Upper lobe of left lung (tissue), 6 donors: ENCODE data around the gene SMOC1. TPM values are rescaled to one million over a fixed set of nuclear protein-coding genes. Genes with fewer than 3 reads are reported as not detected.

Experiments used
- ATAC-seq, 2 donors: fragments of 200-7000 bp; cut with Tn5 transposase; one replicate each; pipeline ENCODE4 v1.9.1; 2022; ENCODE audit warnings: mild to moderate bottlenecking in 2 of 2, moderate library complexity in 2 of 2; ENCODE audit not compliant: low FRiP score in 2 of 2
- DNase-seq, 2 donors: peaks; one replicate each; pipeline ENCODE4 v3.0.0-alpha.2; 2019 to 2020
- H3K27ac ChIP-seq, 4 donors: fragments of 200-600 bp; sonication (generic); one replicate each; pipeline ENCODE4 v1.5.1; 2016 to 2019
- H3K27me3 ChIP-seq, 4 donors: fragments of 200-600 bp; sonication (generic); one replicate each; pipeline ENCODE4 v1.5.1; 2017 to 2019
- H3K36me3 ChIP-seq, 4 donors: fragments of 200-600 bp; sonication (generic); one replicate each; pipeline ENCODE4 v1.5.1; 2016 to 2019
- H3K4me1 ChIP-seq, 4 donors: fragments of 200-600 bp; sonication (generic); one replicate each; pipeline ENCODE4 v1.5.1; 2018 to 2019
- H3K4me3 ChIP-seq, 4 donors: fragments of 200-600 bp; sonication (generic); one replicate each; pipeline ENCODE4 v1.5.1; 2017 to 2019; ENCODE audit warnings: mild to moderate bottlenecking in 2 of 4, moderate library complexity in 1 of 4
- H3K9me3 ChIP-seq, 4 donors: fragments of 200-600 bp; sonication (generic); one replicate each; pipeline ENCODE4 v1.5.1; 2018 to 2019
- EP300 ChIP-seq, 4 donors: sonication (generic); formaldehyde crosslinking; IDR thresholded peaks; one replicate each; pipeline ENCODE4 v1.5.1; 2017; ENCODE audit warnings: antibody characterized with exemption in 4 of 4, control low read depth in 2 of 4
- POLR2A ChIP-seq, 4 donors: fragments of 450-650 bp; IDR thresholded peaks; one replicate each; pipeline ENCODE4 v1.5.1; 2016 to 2017; ENCODE audit warnings: antibody characterized with exemption in 4 of 4, mild to moderate bottlenecking in 2 of 4
- POLR2AphosphoS5 ChIP-seq, 2 donors: sonication (generic); formaldehyde crosslinking; IDR thresholded peaks; one replicate each; pipeline ENCODE4 v1.5.1; 2017; ENCODE audit warnings: antibody characterized with exemption in 2 of 2
- WGBS, 2 donors: methylation state at CpG; one replicate each; pipeline ENCODE4 v1.1.5; 2017 to 2018; 5-methylcytosine and 5-hydroxymethylcytosine counted together
- total RNA-seq, 6 donors: library from RNA; depleted of rRNA in 4 of 6; stranded (reverse); fragments of >200 nt in 4 of 6; gene quantifications; one replicate each; pipeline versions ENCODE4 v1.1.0 to v1.2.1, GENCODE V29; 2016 to 2021
- TF ChIP-seq, protein P1 (sequence below), 6 experiments: fragments of 450-650 bp in 4 of 6; fragments of 200-600 bp in 2 of 6; sonication (generic) in 2 of 6; IDR thresholded peaks; one replicate each; pipeline ENCODE4 v1.5.1; 2016 to 2019; ENCODE audit warnings: antibody characterized with exemption in 6 of 6
- donor health status: DM: no; HTN: no; CAD: no; lungs with moderate emphysema.
- donor health status: DM: no; HTN: yes; CAD: no; lungs with severe emphysema.

Gene SMOC1
- total RNA-seq, 6 donors from 2014 or later = 0.22 to 1.3 (median 0.61) TPM; not detected in 1

DNA sequence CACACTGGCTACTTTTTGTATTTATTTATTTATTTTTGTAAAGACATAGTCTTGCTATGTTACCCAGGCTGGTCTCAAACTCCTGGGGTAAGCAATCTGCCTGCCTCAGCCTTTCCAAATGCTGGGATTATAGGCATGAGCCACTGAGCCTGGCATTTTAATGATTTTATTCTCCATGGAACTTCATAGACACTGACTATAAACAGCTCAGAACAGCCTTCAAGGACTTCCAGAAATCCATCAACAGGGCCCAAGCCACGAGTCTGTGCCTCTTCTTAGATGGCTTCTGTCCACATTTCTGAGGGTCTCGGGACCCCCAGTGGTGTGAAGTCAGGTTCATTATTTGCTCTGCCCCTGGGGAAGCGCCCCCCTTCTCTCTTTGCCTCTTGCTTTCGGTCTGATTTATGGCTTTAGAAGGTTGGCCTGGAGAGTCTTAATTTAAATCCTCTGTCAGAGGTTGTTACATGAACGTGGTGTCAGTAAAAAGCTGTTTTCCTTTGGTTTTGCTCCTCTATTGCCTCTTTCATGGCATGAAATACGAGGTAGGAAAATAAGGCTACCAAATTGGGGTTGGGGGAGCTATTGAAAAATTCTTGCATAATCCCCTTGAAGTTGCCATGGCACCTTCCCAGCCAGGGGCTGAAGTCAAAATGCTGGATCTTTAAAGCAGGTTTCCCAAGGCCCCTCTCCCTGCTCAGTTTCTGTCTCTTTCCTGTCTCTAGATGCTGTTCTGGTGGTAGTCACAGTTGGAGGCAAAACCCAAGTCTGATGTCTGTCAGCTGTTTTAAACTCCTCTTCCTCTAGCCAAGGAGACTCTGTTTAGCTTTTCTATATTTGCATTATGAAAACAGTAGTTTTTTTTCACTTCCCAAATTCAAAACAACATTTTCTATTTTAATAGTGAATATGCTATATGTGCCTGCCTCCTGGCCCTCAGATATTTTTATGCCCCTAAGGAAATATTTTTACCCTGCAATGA is 129.4 kb downstream of the SMOC1 start:
- no peaks in the 10 kb centered on the region for H3K36me3 ChIP-seq
- no peaks in the 10 kb centered on the region for H3K4me1 ChIP-seq
- no peak overlapping the region for H3K27ac ChIP-seq
- ATAC-seq (no peak), DNase-seq (no peak)
- WGBS, 2 donors = 53 to 54% methylated on average over 6 of the region's 6 CpGs
- no peaks in the 10 kb centered on the region for H3K9me3 ChIP-seq
- no peaks in the 10 kb centered on the region for H3K27me3 ChIP-seq
- TF ChIP-seq, protein P1, sequence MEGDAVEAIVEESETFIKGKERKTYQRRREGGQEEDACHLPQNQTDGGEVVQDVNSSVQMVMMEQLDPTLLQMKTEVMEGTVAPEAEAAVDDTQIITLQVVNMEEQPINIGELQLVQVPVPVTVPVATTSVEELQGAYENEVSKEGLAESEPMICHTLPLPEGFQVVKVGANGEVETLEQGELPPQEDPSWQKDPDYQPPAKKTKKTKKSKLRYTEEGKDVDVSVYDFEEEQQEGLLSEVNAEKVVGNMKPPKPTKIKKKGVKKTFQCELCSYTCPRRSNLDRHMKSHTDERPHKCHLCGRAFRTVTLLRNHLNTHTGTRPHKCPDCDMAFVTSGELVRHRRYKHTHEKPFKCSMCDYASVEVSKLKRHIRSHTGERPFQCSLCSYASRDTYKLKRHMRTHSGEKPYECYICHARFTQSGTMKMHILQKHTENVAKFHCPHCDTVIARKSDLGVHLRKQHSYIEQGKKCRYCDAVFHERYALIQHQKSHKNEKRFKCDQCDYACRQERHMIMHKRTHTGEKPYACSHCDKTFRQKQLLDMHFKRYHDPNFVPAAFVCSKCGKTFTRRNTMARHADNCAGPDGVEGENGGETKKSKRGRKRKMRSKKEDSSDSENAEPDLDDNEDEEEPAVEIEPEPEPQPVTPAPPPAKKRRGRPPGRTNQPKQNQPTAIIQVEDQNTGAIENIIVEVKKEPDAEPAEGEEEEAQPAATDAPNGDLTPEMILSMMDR (IDR thresholded peaks at IDR 0.05) = no peak
- TF ChIP-seq EP300 (IDR thresholded peaks at IDR 0.05) = no peak
- no peak for TF ChIP-seq POLR2A (IDR thresholded peaks at IDR 0.05)
- TF ChIP-seq POLR2AphosphoS5 (IDR thresholded peaks at IDR 0.05) = no peak
- H3K4me3 ChIP-seq = no peak overlapping the region

DNA sequence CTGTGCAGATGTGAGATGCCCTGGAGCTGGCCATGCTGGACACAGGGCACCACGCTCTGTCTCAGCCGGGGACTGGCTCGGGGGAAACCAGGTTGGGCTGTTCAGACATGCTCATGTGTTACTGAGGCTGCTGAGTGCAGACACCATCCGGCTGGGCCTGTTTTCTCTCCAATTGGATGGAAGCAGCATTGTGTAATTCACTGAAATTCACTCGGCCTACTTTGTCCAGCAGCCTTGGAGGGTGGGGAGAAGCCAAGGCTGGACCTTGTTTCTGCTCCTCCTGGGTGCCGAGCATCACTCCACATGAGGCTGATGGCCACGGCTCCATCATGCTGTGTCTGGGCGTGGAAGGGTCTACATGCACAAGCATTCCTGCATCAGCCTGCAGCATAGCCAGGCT is 130.7 kb downstream of the SMOC1 start:
- no peak for ATAC-seq
- H3K36me3 ChIP-seq = no peaks in the 10 kb centered on the region
- no peak overlapping the region for H3K27ac ChIP-seq
- 83 to 85% methylated on average over 8 of the region's 8 CpGs for WGBS, 2 donors
- no peak overlapping the region for H3K4me3 ChIP-seq
- no peak for TF ChIP-seq POLR2AphosphoS5 (IDR thresholded peaks at IDR 0.05)
- TF ChIP-seq, protein P1 (IDR thresholded peaks at IDR 0.05) = no peak
- TF ChIP-seq EP300 (IDR thresholded peaks at IDR 0.05) = no peak
- TF ChIP-seq POLR2A (IDR thresholded peaks at IDR 0.05) = no peak
- no peaks in the 10 kb centered on the region for H3K27me3 ChIP-seq
- DNase-seq = no peak
- no peaks in the 10 kb centered on the region for H3K4me1 ChIP-seq
- H3K9me3 ChIP-seq = no peaks in the 10 kb centered on the region

DNA sequence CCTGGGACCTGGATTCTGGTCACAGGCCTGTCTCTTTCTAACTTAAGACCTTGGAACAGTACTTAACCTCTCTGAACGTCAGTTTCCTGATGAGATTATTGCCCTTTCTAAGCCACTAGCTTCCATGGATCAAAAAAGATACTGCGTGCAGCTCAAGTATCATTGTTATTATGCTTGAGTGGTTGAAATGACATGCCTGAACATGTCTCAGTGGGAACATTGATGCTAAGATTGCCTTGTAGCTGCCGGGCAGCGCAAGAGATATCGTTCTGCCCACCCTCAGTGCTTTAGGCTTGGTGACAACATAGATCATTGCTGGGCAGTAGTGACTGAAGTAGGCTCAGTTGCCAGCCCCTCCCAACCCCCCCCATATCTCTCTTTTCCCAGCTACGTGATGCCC is 131.9 kb downstream of the SMOC1 start:
- Histone ChIP-seq H3K4me1 (no peaks in the 10 kb centered on the region), H3K27ac (no peak overlapping the region), H3K4me3 (no peak overlapping the region), H3K27me3 (no peaks in the 10 kb centered on the region), H3K36me3 (no peaks in the 10 kb centered on the region), H3K9me3 (no peaks in the 10 kb centered on the region)
- no peak for ATAC-seq
- TF ChIP-seq EP300 (IDR thresholded peaks at IDR 0.05) (no peak), POLR2A (IDR thresholded peaks at IDR 0.05) (no peak), POLR2AphosphoS5 (IDR thresholded peaks at IDR 0.05) (no peak)
- TF ChIP-seq, protein P1 (IDR thresholded peaks at IDR 0.05) = no peak
- WGBS, 2 donors = 84 to 85% methylated on average over 6 of the region's 6 CpGs
- DNase-seq = no peak

DNA sequence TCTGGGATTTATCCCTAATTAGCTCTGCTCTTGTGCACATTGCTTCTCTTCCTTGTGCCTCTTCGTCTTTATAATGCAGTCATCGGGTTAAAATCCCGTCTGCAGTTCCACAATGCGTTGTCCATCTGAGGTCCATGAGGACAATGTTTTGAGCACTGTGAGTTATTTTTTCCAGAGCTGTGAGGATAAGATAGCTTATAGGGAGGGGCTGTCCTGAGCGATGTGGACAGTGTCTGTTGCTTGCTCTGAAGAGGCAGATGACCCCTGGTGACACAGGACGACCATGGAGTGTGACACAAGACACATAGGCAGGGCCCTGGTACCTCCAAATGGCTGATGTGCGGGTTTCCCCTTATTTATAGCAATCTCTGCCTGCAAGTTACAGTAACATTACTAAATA is 132.5 kb downstream of the SMOC1 start:
- Histone ChIP-seq H3K4me1 (no peaks in the 10 kb centered on the region), H3K4me3 (no peak overlapping the region), H3K27me3 (no peaks in the 10 kb centered on the region), H3K27ac (no peak overlapping the region), H3K36me3 (no peaks in the 10 kb centered on the region), H3K9me3 (no peaks in the 10 kb centered on the region)
- DNase-seq = no peak
- no peak for ATAC-seq
- WGBS, 2 donors = 89 to 96% methylated on average over 5 to 7 of the region's 7 CpGs
- TF ChIP-seq POLR2A (IDR thresholded peaks at IDR 0.05) (no peak), EP300 (IDR thresholded peaks at IDR 0.05) (no peak), POLR2AphosphoS5 (IDR thresholded peaks at IDR 0.05) (no peak)
- TF ChIP-seq, protein P1 (IDR thresholded peaks at IDR 0.05) = no peak
